Left colon (tissue), 2 donors: ENCODE data around the gene FCER2. TPM values are rescaled to one million over a fixed set of nuclear protein-coding genes. Genes with fewer than 3 reads are reported as not detected.
"Not testable (repeated sequence)": the region's sequence is repeated elsewhere in the genome, so short reads cannot be mapped to it uniquely, and the experiment has no call there.

Source experiments
- ATAC-seq: fragments of 200-7000 bp; cut with Tn5 transposase; one replicate; pipeline ENCODE4 v1.9.1; 2020; ENCODE audit warnings: mild to moderate bottlenecking, moderate library complexity
- DNase-seq, 2 donors: peaks; one replicate each; pipeline ENCODE4 v3.0.0-alpha.2; 2020
- intact Hi-C, 2 donors: fragments of 100-400 bp; cut with DNase I in 1 of 2; cut with micrococcal nuclease in 1 of 2; formaldehyde crosslinking; loops; one replicate each; pipeline versions ENCODE4 v1.11.2 to v1.14.0; 2022; cut with DNase I, micrococcal nuclease
- total RNA-seq, 2 donors: library from RNA; stranded (reverse); fragmentation: NEBNext Ultra II Directional; extraction: Animal tissue kit (Norgen Biotek cat#: 25700); gene quantifications; one replicate each; pipeline ENCODE4 v1.2.1, GENCODE V29; 2021
- donor health status: DM: no; HTN: no; CAD: no.
- donor health status: DM: yes; HTN: yes; CAD: no.

Gene FCER2
- total RNA-seq, 2 donors from 2014 or later, result 0.27 to 0.64 TPM

- intact Hi-C loops, result no loop called here
- DNase-seq, result no peak
- no peak for ATAC-seq
These were observed 40.0 kb downstream of the FCER2 start for GRCh38 chr19:7661744-7662538.

DNA sequence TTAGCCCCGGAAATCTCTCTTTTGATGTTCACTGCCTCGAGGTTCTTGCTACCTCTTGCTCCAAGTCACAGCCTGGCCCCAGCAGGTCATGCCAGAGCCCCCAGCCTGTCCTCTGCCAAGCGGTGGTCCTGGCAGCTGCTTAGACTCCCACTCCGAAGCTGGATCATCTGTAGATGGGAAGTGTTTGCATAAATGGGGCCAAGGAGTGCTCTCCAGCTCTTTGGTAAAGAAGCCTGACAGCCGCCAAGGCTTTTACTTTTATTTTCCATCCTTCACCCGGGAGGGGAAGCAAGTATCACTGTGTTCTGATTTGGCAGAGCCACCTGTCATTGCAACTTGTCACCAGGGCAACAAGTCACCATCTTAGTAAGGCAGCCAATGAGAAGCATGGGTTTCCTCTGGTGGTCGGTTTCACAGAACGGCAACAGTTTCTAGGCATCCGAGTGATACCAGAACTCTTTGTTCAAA is 43.7 kb downstream of the FCER2 start:
- ATAC-seq (no peak), DNase-seq (no peak)
- intact Hi-C loops, result no loop called here

DNA sequence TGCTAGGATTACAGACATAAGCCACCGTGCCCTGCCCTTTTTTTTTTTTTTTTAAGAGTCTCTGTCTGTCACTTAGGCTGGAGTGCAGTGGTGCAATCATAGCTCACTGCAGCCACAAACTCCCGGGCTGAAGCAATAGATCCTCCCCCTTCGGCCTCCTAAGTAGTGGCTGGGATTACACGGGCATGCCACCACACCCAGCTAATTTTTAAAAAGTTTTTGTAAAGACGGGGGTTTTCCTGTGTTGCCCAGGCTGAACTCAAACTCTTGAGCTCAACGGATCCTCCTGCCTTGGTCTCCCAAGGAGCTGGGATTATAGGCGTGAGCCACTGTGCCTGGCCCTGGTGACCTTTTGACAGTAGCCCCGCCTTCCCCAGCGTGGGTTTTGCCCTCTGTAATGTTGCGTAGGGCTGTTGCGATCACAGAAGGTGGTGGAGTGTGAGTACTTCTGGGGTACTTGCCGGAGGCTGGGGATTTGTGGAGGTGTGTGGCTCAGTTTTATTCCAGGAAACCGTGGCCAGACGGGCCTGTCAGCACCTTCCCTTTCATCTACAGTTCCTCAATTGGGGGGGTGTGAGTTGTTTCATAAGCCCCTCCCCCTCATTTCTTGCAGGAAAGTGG is 44.7 kb downstream of the FCER2 start:
- DNase-seq (no peak), ATAC-seq (no peak)
- intact Hi-C loops, result no loop called here

DNA sequence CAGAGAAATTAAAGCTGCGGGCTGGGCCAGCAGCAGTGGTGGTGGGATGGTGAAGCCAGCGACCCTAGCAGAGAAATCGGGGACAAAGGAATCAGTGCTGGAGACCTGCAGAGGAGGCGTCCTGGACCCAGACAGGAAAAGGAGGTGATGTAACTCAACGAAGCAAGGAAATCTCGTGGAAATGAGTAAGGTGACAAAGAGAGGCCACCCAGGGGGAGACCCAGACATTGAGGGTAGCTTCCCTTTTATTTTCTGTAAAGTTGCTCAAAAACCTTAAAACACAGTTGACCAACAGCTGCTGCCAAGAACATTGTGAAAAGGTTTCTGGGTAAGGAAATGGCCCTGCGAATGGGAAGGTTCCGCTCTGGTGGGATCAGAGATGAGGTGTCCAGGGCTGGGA is 46.4 kb downstream of the FCER2 start:
- intact Hi-C loops, result no loop called here
- ATAC-seq (no peak), DNase-seq (no peak)

DNA sequence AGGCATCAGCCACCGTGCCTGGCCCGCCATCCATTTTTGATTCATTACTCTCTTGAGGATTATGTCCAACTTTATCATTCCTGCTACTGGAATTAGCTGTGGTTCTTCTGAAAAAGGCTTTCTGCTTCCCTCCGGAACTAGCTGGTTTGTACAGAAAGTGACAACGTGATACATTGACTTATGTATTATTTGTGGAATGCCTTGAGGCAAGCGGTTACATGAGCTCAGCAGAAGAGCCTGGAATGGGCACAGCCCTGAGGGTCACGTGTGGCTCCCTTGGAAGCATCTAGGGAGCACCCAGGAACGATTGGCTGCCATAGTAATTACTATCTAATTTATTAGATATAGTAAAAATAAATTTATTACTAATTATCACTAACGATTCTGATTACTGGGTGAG is 47.5 kb downstream of the FCER2 start:
- ATAC-seq (no peak), DNase-seq (no peak)
- intact Hi-C loops, result no loop called here

DNA sequence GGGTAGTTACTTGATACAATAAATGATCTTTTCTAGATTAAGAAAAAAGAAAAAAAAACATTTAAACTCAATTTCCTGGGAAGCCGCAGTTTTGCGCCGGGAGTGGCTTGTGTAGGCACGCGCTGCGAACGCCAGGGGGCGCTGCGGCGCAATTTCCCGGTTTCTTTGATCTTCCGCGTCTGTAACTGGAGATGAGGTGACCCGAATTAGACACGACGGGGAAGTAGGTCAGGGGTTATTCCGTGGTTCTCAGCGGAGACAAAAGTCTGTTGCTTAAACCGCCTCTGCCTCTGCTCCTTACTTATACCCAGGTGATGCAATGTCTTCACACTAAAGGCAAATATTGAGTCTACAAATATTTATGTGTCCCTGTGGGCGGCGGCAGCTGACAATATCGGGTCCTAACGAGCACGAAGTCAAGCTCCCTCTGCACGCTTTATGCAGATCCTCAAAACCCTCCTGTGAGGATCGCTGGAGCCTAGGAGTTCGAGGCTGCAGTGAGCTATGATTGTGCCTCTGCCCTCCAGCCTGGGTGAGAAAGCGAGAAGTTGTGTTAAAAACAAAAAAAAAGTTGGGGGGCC is 49.8 kb downstream of the FCER2 start:
- ATAC-seq, result peak; percentile 75
- intact Hi-C loops, result no loop called here

DNA sequence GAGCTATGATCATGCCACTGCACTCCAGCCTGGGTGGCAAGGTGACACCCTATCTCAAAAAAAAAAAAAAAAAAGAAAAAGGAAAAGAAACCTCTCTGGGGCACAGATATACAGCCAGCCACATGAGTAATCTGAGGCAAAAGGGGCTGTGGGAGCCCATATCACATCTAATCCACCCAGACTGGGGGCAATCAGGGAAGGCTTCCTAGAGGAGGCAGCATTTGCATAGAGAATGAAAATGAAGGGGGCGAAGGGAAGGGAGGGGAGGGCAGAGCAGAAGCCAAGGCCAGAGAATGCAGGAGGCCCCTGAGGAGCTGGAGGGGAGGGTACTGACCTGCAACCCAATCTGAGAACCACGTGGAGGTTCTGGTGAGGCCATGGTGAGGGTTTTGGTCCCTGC is 51.8 kb downstream of the FCER2 start:
- ATAC-seq (no peak), DNase-seq (no peak)
- intact Hi-C loops, result no loop called here

More for the DNA sequence above, 49.8 kb downstream of the FCER2 start:
- peak; percentile 75 to 82 for DNase-seq

DNA sequence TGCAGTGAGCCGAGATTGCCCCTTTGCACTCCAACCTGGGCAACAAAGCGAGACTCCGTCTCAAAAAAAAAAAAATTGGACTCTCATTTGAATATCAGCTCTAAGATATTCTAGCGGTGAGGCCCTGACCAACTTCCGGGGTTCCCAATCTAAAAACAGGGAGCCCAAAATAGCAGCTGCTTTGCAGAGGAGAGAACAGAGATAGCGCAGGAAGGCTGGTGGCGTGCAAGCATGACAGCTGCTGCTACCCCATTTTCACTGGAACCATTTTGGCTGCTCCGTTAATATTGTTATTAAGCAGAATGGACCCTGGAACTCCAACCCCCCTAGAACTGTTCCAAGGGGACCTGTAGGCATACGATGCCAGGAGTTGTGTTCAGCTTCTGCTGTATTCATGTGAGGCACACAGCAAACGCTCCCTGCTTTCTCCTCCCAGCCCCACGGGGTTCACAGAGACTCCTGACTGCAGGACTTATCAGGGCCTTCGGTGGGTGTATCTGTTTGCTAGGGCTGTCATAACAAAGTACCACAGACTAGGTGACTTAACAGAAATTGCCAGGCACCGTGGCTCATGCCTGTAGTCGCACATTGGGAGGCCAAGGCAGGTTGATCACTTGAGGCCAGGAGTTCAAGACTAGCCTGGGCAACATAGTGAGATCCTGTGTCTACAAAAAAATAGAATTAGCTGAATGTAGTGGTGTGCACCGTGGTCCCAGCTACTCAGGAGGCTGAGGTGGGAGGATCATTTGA is 53.5 kb downstream of the FCER2 start:
- DNase-seq (no peak), ATAC-seq (no peak)
- intact Hi-C loops, result no loop called here

- ATAC-seq (peak; percentile 2), DNase-seq (no peak)
- intact Hi-C loops, result no loop called here
These were observed 54.8 kb downstream of the FCER2 start for GRCh38 chr19:7647156-7647555.

DNA sequence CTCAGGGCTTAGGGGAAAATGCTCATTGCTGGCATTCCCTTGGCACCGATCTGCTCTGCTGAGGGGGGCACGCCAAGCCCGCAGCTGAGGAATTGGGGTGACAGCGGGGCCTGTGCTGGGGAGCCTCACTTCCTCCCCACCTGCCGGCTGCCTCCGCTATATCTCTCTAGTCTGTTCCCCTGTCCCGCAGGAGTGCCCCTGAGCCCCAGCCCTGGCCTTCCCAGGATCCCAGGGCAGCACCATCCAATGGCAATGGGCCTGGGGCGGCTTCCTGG is 55.6 kb downstream of the FCER2 start:
- DNase-seq (no peak), ATAC-seq (no peak)
- intact Hi-C loops, result no loop called here

DNA sequence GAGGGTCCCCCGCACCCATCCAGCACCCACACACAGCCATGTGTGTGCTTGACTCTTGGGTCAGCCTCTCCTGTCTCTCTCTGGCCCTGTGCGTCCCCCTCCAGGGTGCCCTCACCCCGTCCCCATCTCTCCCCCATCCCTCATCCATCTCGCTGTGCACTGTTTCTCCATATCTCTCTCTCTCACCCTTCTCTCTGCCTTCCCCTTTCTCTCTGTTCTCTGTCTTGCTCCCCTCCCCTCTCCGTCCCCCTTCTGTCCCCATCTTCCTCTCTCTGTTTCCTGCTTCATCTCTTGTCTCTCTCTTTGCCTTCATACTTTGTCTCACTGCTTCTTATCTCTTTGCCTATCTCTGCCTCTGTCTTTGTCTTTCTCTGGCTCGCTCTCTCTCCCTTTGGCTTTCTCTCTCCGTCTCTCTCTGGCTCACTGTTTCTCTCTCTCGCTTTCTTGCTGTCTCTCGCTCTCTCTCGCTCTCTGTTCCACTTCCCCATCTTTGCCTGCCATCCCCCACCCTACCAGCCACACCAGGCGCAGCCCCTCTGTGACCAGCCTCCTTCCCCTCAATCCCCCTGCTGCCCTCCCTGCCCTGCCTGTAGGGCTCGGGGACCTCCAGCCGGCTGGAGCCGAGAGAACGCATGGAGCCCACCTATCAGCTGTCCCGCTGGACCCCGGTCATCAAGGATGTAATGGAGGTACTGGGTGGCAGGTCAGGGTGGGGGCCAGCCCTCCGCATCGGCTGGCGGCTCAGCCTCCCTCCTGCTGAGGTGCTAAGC is 56.1 kb downstream of the FCER2 start:
- ATAC-seq (no peak), DNase-seq (no peak)
- intact Hi-C loops, result no loop called here

GRCh38 chr19:7645163-7645562 is 56.8 kb downstream of the FCER2 start:
- no peak for DNase-seq
- intact Hi-C loops, result no loop called here
- peak; percentile 1 for ATAC-seq

GRCh38 chr19:7644550-7644877 is 57.4 kb downstream of the FCER2 start:
- no peak for ATAC-seq
- intact Hi-C loops, result no loop called here
- DNase-seq, result no peak

DNA sequence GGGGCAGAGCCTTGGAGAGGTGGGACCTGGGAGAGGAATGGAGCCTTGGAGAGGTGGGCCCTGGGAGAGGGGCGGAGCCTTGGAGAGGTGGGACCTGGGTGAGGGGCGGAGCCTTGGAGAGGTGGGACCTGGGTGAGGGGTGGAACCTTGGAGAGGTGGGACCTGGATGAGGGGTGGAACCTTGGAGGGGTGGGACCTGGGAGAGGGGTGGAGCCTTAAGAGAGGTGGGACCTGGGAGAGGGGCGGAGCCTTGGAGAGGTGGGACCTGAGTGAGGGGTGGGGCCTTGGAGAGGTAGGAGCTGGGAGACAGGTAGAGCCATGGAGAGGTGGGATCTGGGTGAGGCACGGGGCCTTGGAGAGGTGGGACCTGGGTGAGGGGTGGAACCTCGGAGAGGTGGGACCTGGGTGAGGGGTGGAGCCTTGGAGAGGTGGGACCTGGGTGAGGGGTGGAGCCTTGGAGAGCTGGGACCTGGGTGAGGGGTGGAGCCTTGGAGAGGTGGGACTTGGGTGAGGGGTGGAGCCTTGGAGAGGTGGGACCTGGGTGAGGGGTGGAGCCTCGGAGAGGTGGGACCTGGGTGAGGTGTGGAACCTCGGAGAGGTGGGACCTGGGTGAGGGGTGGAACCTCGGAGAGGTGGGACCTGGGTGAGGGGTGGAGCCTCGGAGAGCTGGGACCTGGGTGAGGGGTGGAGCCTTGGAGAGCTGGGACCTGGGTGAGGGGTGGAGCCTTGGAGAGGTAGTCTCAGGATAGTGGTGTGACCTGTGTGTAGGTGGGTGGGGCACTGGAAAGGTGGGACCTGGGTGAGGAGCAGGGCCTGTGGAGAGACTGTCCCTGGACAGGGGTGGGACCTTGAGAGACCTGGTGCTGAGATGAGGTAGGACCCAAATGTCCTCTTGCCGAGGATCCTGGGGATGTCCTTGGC is 58.0 kb downstream of the FCER2 start:
- intact Hi-C loops, result not testable (repeated sequence)
- DNase-seq (peak in 1 of 2 donors; percentile 54), ATAC-seq (peak; percentile 40)

DNA sequence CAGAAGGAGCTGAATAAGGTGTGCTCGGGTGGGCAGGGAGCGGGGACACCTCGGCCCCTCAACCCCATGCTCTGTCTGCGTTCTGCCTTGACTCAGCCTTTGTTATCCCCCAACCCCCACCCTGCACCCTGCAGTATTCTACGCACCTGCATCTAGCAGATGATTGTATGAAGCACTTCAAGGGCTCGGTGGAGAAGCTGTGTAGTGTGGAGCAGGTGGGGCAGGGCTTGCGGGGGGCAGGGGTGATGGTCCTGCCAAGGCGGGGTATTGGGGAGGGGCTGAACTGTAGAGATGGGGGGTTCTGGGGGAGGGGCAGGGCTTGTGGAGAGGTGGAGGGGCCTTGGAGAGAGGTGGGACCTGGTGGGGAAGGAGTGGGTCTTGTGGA is 58.9 kb downstream of the FCER2 start:
- ATAC-seq (no peak), DNase-seq (no peak)
- intact Hi-C loops, result no loop called here

DNA sequence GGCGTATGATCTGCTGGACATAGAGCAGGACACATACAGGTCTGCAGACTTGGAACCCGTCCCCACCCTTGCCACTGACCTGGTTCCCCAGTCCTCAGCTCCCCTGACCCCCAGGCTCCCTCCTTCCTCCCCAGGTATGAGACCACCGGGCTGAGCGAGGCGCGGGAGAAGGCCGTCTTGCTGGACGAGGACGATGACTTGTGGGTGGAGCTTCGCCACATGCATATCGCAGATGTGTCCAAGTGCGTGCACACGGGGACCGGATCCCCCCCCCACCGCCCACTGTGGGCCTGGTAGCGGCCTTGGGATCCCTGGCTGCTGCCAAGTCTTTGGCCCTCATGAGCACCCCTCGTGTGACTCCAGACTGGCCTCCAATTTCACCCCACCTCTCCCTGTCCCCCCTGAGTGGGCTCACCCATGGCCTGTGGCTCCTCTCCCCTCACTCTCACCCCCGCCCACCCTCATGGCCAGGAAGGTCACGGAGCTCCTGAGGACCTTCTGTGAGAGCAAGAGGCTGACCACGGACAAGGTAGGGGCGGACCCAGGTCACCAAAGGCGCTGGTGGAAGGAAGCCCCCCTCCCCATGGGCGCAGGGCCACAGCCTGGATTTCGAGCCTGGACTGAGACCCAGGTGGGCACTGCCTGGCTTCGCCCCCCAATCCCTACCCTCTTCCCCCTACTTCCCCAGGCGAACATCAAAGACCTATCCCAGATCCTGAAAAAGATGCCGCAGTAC is 59.5 kb downstream of the FCER2 start:
- DNase-seq (no peak), ATAC-seq (no peak)
- intact Hi-C loops, result no loop called here
